Gastroesophageal sphincter (tissue), 3 donors: ENCODE results near the gene DRC1.

ENCODE experiments used
- CTCF ChIP-seq, 4 experiments: fragments of 200-600 bp in 2 of 4; fragments of 450-650 bp in 2 of 4; sonication (generic) in 1 of 4; IDR thresholded peaks; one replicate each; pipeline ENCODE4 v1.5.1; 2017 to 2019; ENCODE audit warnings: antibody characterized with exemption in 4 of 4, mild to moderate bottlenecking in 2 of 4, moderate library complexity in 2 of 4
- POLR2AphosphoS5 ChIP-seq: sonication (generic); formaldehyde crosslinking; IDR thresholded peaks from one replicate; pipeline ENCODE4 v1.6.1; 2017; ENCODE audit warnings: antibody characterized with exemption

DNA sequence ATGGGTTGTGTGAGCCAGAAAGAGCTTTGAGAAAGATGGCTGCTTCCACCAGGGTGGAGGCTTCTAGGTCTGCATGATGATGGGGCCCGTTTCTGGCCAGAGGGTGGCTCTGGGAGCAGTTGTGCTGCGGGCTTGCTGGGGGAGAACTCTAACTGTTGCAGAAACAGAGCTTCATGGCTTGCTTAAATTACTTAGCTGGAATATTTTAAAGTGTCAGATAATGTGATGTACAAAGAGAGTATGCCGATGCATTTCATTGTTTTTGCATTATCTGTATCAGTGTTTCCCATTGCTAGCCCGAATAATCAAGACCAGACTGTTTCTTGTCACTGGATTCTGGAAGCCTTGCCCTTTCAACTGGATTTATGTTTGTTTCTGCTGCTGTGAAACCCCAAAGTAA is 6.3 kb upstream of the DRC1 start:
- no peak for TF ChIP-seq CTCF (IDR thresholded peaks at IDR 0.05)
- no peak for TF ChIP-seq POLR2AphosphoS5
